Testis (tissue), 2 donors: ENCODE measurements around the gene FFAR3.

Experiments used
- CTCF ChIP-seq, 3 experiments: fragments of 450-650 bp in 2 of 3; fragments of 200-600 bp in 1 of 3; sonication (generic) in 1 of 3; IDR thresholded peaks; one replicate each; pipeline ENCODE4 v1.5.1; 2016 to 2019; ENCODE audit warnings: antibody characterized with exemption in 3 of 3, mild to moderate bottlenecking in 2 of 3, moderate library complexity in 1 of 3
- POLR2A ChIP-seq: fragments of 450-650 bp; IDR thresholded peaks from one replicate; pipeline ENCODE4 v1.6.1; 2017; ENCODE audit warnings: antibody characterized with exemption, mild to moderate bottlenecking, moderate library complexity

DNA sequence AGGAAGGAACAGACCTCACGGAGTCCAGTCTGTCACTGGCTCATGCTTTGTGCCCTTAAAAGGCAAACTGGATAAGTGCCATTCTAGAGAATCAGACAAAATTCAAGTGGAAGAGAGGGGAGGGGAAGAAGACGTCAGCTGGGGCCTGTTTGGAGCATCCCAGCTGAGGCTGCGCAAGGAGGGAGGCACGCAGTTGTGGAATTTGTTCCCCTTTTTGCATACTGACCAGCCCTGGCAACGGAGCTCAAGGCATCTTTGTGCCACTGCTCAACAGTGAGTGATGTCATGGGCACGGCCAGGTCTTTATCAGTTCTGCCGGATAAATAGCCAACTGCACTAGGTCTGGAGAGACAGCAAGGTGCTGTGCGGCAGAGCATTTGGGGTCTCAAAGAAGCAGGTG, 12.5 kb downstream of the FFAR3 start, which contains the start of gene GPR42:
- TF ChIP-seq CTCF (IDR thresholded peaks at IDR 0.05) (no peak), POLR2A (no peak)
